Gastrocnemius medialis (tissue), 4 donors: ENCODE measurements around the gene FAP.

ENCODE experiments used
- POLR2A ChIP-seq, 2 donors: fragments of 450-650 bp; IDR thresholded peaks; one replicate each; pipeline ENCODE4 v1.6.1; 2017; ENCODE audit warnings: antibody characterized with exemption in 2 of 2, mild to moderate bottlenecking in 2 of 2, moderate library complexity in 2 of 2
- TF ChIP-seq, protein P1 (sequence below), 5 experiments: fragments of 450-650 bp in 3 of 5; fragments of 200-600 bp in 2 of 5; sonication (generic) in 2 of 5; IDR thresholded peaks in 4 of 5; conservative IDR thresholded peaks in 1 of 5; 1 replicate in 4 of 5; 2 replicates in 1 of 5; pipeline ENCODE4 v1.5.1; 2016 to 2019; ENCODE audit warnings: antibody characterized with exemption in 5 of 5, mild to moderate bottlenecking in 3 of 5, moderate library complexity in 3 of 5

DNA sequence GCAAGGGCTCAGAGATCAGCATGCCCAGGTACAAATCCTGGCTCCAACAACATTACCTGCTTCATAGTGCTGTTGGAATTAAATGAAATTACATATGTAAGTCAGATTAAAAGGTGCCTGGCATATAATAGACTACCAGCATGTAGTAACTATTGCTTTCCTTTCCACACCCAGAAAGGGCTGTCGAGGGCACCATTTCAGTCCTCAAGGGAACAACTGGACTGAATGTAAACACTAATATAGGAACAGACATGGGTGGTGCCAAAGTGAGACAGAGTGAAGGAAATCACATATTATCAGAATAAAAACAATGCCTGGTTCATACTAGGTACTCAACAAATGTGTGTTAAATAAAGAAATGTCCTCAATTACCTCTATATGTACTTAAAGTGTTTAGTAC, 43.3 kb downstream of the FAP start:
- TF ChIP-seq, protein P1, sequence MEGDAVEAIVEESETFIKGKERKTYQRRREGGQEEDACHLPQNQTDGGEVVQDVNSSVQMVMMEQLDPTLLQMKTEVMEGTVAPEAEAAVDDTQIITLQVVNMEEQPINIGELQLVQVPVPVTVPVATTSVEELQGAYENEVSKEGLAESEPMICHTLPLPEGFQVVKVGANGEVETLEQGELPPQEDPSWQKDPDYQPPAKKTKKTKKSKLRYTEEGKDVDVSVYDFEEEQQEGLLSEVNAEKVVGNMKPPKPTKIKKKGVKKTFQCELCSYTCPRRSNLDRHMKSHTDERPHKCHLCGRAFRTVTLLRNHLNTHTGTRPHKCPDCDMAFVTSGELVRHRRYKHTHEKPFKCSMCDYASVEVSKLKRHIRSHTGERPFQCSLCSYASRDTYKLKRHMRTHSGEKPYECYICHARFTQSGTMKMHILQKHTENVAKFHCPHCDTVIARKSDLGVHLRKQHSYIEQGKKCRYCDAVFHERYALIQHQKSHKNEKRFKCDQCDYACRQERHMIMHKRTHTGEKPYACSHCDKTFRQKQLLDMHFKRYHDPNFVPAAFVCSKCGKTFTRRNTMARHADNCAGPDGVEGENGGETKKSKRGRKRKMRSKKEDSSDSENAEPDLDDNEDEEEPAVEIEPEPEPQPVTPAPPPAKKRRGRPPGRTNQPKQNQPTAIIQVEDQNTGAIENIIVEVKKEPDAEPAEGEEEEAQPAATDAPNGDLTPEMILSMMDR (IDR thresholded peaks at IDR 0.05 in 4 of 5, conservative IDR thresholded peaks at IDR 0.05 in 1 of 5) = no peak
- no peak for TF ChIP-seq POLR2A (IDR thresholded peaks at IDR 0.05)
